NCI-H187 (cell line): ENCODE results near the gene GPATCH8.
"Not testable (repeated sequence)": the region's sequence is repeated elsewhere in the genome, so short reads cannot be mapped to it uniquely, and the experiment has no call there.

Experiments used
- DNase-seq, 2 experiments: peaks; one replicate each; lab custom pipeline; 2025; lab: John Stamatoyannopoulos, UW

GPATCH8 gene

DNA sequence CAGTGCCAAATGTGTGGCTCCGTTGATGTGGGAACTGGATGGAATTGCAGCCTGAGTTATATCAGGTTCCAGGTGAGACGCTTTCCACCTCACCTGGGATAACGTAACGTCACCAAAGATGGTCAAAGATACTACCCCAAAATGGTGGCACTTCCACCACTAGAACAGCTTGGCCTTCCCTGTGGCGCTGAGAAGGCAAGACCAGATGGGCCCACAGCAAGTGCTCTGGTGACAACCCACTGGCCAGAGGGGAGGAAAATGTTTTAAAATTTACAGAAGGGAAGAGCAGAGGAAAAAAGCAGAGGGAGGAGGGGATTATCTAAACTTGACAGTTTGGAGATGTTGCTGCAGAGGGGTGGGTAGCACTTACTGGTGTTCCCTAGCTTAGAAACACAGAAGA lies 106.3 kb downstream of the GPATCH8 start:
- DNase-seq = no peak

- DNase-seq = no peak
Measured at GRCh38 chr17:44394833-44395232, 108.4 kb downstream of the GPATCH8 start.

DNA sequence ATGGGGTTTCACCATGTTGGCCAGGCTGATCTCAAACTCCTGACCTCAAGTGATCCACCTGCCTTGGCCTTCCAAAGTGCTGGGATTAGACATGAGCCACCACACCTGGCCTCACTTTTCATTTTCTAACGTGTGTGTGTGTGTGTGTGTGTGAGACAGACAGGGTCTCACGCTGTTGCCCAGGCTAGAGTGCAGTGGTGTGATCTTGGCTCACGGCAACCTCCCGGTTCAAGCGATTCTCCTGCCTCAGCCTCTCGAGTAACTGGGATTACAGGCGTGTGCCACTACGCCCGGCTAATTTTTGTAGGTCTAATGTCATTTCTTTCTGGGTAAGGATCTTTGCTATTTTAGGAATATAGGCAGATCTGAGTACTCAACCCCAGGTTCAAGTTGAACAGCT lies 109.1 kb downstream of the GPATCH8 start:
- not testable (repeated sequence) for DNase-seq

DNA sequence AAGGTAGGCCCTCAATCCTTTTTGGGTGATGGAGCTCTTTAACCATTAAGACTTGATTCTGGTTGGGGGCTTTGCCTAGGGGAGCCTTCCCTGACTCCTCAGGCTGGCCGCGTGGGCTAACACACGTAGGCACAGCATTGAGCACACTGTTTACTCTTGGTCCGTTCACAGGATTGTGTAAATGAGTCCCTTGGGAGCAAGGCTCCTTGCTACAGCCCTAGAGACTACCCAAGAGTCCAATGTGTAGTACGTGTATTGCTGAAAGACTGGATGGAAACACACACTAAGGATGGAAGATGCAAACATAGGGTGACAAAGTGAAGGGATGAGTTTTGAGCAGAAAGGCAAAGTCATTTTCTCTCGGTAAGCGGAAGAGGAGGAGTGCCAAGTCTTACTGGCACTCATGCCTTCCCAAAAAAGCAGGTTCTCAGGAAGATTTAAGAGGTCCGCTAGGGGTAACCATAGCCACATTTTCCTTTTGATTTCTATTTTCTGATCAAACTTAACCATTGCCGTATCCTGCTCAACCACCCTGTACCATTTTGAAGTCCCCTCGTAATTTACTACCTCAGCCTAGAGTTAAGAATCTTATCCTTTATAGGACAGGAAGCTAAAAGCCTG lies 112.8 kb downstream of the GPATCH8 start:
- DNase-seq = no peak

DNA sequence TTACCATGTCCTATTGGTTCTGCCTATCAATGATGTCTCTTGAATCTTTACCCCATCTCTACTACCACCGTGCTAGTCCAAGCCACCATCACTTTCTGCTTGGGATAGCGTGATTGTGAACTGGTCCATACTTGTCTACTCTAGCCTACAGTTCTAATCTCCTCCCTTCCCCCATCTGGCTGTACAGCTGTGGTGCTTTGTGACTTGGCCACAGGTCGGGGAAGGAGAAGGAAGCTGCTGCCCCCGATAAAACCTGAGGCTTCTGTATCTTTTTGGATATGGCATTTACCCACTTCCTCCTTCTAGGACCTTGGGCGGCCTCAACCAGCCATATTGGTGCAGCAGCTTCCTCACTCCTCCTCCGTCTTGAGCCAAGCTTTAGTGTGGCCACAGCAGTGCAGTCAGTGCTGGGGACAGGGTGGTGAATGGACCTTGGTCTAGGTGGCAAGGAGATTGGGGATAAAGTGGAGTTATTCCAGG lies 113.4 kb downstream of the GPATCH8 start:
- no peak for DNase-seq

DNA sequence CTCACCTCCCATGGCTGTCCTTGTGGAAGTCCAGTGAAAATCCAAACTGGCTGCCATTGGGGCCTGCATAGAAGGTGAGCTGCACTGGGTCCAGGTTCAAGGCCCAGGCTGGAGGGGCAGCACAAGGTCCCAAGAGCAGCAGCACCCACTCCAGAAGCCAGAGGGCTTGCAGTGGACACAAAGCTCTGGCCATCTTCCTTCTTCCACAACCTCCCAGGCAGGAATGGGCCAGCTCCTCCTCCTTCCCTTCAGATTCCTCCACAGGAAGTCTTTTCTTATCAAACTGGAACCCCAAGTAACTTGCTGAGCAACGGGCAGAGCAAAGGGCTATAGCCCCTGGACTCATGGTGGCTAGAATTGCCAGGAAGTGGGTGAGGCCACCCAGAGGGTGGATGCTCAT lies 113.9 kb downstream of the GPATCH8 start, which contains the start of gene ITGA2B:
ITGA2B (minus strand) TSS at position 369 of the 400 bp plus-strand sequence; CDS start at position 193, 176 bp downstream.
- no peak for DNase-seq

DNA sequence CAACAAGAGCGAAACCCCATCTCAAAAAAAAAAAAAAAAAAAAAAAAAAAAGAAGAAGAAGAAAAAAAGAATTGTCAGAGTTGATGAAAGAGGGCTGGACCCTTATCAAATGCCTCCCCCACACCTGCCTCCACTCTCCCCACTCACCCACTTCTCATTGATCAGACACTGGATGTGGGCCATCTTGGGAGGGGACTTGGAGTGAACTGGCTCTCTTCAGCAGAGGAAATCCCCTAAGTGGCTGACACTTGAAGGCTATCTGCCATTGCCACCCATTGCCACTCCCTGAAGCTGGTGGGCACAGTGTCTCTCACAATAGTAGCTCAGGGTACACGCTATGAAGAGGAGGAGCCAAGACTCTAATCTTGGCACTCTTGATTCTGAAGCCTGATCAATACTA lies 115.4 kb downstream of the GPATCH8 start:
- DNase-seq = no peak

- no peak for DNase-seq
Measured at GRCh38 chr17:44386182-44386525, 117.1 kb downstream of the GPATCH8 start.

DNA sequence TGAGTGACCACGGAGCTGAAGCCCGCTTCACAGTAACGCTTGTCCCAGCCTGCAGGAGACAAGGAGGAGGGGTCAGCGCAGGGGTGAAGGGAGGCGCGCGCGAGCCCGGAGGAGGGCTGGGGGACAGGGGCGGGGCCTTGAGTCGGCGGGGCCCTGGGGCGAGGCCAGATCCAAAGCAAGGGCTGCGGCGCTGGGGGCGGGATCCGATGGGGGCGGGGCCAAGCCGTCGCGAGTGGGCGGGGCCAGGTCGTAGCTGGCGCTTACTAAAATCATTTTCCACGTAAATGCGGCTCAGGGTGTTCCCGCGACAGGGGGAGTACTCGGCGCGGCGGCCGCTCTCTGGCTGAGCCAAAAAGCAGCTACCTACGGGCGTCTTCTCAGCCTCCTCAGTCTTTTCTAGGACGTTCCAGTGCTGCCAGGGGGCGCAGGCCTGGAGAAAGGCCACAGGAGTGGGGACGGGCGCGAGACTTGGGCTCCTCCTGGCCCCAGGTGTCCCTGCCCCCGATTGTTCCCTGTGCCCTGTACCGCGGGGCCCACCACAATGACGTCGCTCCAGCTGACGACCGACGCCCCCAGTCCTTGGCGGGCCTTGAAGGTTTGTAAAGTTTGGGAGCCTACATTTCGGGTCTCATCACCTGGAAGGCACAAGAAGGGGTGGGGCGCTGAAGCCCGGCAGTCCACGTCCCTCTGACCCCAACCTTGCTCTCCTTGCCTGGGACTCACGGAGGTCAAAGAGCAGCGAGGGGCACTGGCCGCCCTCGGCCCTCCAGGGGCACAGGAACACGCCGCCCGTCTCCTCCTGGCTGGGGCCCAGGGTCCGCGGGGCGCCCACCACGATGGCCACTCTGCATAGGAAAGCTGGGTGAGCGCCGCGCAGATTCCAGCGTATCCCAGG lies 117.7 kb downstream of the GPATCH8 start:
- peak; percentile 56 to 71 for DNase-seq

GRCh38 chr17:44384823-44385286 lies 118.4 kb downstream of the GPATCH8 start:
- no peak for DNase-seq

DNA sequence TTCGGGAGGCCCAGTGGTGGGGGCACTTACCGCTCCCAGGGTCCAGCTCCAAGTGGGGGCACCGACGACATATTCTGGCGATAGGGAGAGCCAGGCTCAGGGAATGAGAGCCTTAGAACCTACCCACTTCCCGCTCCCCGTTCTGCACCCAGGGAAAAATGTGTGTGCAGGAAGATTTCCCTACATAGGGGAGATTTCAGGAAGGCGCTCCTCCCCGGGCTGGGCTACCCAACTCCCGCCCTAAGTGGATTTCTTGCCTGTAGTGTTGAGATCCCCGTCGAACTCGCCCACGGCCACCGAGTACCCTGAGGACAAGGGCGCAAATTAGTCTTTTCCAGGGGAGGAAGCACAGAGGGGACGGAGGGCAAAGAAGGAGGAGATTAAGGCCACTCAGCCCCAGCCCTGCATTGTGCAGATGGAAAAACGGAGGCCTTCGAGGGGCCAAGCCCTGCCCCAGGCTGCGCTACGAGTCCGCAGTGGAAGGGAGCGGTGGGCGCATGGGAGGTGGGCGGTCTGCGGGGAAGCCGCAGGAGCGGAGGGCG lies 118.9 kb downstream of the GPATCH8 start:
- no peak for DNase-seq

- DNase-seq = no peak
Measured at GRCh38 chr17:44383861-44384260, 119.3 kb downstream of the GPATCH8 start.

GRCh38 chr17:44383363-44383762 lies 119.8 kb downstream of the GPATCH8 start:
- DNase-seq = no peak

DNA sequence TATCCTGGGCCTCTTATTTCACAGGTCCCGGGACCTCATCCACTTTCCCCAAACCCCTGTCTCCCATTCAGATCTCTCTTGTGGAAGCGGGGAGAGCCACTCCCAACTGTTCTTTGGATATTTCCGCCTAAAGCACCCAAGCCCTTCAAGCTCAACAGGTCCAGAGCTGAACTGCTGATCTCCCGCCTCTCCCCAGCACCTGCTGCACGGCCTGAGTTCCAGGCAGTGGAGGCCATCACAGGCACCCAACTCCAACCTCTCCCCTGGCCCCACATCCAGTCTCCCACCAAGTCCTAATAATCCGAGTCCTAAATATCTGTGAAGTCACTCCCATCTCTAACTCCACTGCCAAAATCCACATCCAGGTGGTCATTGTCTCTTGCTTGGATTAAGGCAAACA lies 120.3 kb downstream of the GPATCH8 start:
- no peak for DNase-seq

DNA sequence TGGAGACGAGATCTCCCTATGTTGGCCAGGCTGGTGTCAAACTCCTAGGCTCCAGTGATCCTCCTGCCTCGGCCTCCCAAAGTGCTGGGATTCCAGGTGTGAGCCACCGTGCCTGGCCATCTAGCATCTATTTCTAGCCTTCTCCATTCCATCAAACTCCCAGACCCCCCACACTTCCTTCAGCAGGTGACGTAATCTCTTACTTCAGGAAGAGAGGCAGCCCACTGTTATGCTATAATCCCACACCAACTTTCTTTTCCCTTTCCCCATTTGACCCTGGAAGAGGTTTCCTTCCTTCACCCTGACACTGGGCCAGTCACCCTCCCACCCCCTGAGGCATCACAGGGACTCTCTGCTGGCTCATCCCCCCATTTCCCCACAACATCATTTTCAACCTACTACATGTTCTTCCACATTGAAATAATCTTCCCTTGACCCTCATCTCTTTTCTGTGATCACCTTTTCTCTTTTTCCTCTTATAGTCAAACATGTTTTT lies 121.3 kb downstream of the GPATCH8 start:
- no peak for DNase-seq

DNA sequence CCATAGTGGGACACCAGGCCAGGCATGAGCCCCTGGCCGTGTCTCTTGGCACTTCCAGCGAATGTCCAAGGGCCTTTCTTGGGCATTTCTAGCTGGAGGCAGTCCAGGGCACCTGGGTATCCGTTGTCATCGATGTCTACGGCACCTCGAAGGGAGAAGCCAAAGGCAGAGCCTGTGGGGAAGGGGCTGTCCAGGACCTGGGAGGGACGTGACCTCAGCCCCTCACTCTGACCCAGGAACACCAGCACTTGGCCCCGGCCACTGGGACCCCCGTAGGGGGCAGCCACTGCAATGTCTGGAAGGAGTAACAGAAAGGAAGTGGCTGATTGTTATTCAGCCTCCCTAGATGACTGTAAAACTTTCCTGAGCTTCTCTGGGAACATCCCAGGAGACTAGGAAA lies 122.4 kb downstream of the GPATCH8 start:
- no peak for DNase-seq

GRCh38 chr17:44379887-44380286 lies 123.3 kb downstream of the GPATCH8 start:
- DNase-seq = no peak

GRCh38 chr17:44378171-44378705 lies 125.0 kb downstream of the GPATCH8 start:
- no peak for DNase-seq

DNA sequence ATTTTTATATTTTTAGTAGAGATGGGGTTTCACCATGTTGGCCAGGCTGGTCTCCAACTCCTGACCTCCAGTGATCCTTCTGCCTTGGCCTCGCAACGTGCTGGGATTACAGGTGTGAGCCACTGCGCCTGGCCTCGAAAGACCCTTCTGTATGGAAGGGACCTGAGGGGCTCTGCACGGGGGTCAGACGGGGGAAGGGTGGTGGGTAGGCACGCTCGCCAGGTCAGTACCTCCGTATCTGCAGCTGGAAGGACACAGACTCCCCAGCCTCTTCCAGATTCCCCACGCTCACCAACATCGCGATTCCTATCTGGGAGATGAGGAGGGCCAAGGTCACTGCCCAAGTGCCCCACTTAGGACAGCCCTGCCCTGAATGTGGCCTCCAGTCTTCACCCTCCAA lies 126.4 kb downstream of the GPATCH8 start:
- DNase-seq = no peak

- no peak for DNase-seq
Measured at GRCh38 chr17:44376124-44376523, 127.1 kb downstream of the GPATCH8 start.

DNA sequence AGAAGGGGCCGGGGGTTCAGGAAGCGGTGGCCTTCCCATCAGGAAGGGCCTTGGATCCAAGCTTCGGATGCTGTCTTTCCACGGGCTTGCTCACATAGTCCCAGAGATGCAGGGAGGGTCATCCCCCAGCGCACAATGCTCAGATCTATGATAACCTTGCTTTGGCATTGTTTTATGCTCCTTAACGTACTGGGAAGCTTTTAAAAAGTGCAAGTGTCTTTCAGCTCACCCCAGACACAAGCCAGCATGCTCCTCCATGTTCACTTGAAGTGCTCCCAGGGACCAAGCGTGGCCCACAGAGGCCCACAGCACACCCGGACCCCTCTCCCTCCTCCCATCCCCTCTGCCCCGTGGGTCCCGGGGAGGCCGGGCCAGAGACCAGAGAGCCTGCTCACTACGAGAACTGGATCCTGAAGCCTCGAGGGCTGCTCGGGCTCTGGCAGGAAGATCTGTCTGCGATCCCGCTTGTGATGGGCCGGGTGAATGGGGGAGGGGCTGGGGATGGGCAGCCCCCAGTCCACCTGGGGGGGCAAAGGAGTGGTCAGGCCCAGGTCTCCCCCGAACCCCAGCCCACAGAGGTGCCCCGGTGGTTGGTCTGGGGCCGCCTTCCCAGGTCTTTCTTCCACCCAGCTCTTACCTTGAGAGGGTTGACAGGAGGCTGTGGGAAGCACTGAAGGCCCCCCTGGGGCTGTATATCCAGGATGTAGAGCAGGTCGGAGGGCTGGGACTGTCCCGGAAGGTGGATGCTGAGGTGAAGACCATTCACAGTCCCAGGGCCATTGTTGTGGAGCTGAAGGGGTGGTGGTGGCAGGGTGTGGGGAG lies 127.8 kb downstream of the GPATCH8 start:
- no peak for DNase-seq
